ENCODE measurements around the gene RSPH6A. TPM values are rescaled to one million over a fixed set of nuclear protein-coding genes. Genes with fewer than 3 reads are reported as not detected.

Gene RSPH6A
- polyA plus RNA-seq, 3 donors: not detected

GRCh38 chr19:45774765-45775164, 40.3 kb downstream of the RSPH6A start:
- H3K36me3 Mint-ChIP-seq: peaks cover 10 to 18% of the 10 kb centered on the region in 2 donors
- no peak overlapping the region for H3K27ac Mint-ChIP-seq
- 91% methylated on average over 9 of the region's 9 CpGs for WGBS (ENCODE audit: insufficient coverage)
- H3K9me3 ChIP-seq (replicated peaks in 1 of 2; ENCODE audit: control insufficient read depth in 1 of 2, insufficient read depth in 1 of 2, low read length in 2 of 2): peaks cover 12 to 16% of the 10 kb centered on the region in 2 donors
- H3K27me3 ChIP-seq (ENCODE audit: control insufficient read depth in 2 of 2, insufficient read depth in 2 of 2, low read length in 2 of 2): peaks cover 53 to 90% of the 10 kb centered on the region in 2 donors
- H3K79me2 ChIP-seq (ENCODE audit: insufficient read depth, low read length): no peaks in the 10 kb centered on the region
- TF ChIP-seq, protein P1, sequence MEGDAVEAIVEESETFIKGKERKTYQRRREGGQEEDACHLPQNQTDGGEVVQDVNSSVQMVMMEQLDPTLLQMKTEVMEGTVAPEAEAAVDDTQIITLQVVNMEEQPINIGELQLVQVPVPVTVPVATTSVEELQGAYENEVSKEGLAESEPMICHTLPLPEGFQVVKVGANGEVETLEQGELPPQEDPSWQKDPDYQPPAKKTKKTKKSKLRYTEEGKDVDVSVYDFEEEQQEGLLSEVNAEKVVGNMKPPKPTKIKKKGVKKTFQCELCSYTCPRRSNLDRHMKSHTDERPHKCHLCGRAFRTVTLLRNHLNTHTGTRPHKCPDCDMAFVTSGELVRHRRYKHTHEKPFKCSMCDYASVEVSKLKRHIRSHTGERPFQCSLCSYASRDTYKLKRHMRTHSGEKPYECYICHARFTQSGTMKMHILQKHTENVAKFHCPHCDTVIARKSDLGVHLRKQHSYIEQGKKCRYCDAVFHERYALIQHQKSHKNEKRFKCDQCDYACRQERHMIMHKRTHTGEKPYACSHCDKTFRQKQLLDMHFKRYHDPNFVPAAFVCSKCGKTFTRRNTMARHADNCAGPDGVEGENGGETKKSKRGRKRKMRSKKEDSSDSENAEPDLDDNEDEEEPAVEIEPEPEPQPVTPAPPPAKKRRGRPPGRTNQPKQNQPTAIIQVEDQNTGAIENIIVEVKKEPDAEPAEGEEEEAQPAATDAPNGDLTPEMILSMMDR (IDR thresholded peaks at IDR 0.05): no peak
- H3K27me3 Mint-ChIP-seq (ENCODE audit: low read depth in 3 of 3): peaks cover 81 to 100% (median 86%) of the 10 kb centered on the region in 3 donors
- H3K4me3 ChIP-seq (replicated peaks in 1 of 3; ENCODE audit: low read depth in 2 of 3, low read length in 3 of 3): no peak overlapping the region
- H3K4me1 ChIP-seq (ENCODE audit: control insufficient read depth in 1 of 2, insufficient read depth in 2 of 2, low read length in 2 of 2): peaks cover 18 to 23% of the 10 kb centered on the region in 2 donors
- H3K27ac ChIP-seq (ENCODE audit: low read depth in 1 of 2, low read length in 2 of 2): no peak overlapping the region
- H3K9me3 Mint-ChIP-seq: peaks cover 0 to 37% (median 24%) of the 10 kb centered on the region in 7 donors
- no peak overlapping the region for H2AFZ ChIP-seq (ENCODE audit: insufficient read depth, low read depth, low read length, poor library complexity, severe bottlenecking)
- H3K4me2 ChIP-seq (replicated peaks; ENCODE audit: extremely low read depth, low read length, poor library complexity, severe bottlenecking): no peak overlapping the region
- intact Hi-C loops (cut with micrococcal nuclease): no loop called here
- H4K20me1 ChIP-seq (ENCODE audit: insufficient read depth, low read length): peaks cover 71% of the 10 kb centered on the region
- H3K36me3 ChIP-seq (replicated peaks in 1 of 2; ENCODE audit: control insufficient read depth in 1 of 2, insufficient read depth in 2 of 2, low read length in 2 of 2): no peaks in the 10 kb centered on the region
- peaks cover 23% of the 10 kb centered on the region for H3K4me1 Mint-ChIP-seq
- no peak overlapping the region for H3K9ac ChIP-seq (ENCODE audit: insufficient read depth, low read length, poor library complexity, severe bottlenecking)
- peak overlapping the region in 1 of 2 donors; percentile 81 for H3K4me3 Mint-ChIP-seq
- DNase-seq: no peak

- no peak for DNase-seq
- Histone ChIP-seq H3K27ac (ENCODE audit: low read depth in 1 of 2, low read length in 2 of 2) (no peak overlapping the region), H2AFZ (ENCODE audit: insufficient read depth, low read depth, low read length, poor library complexity, severe bottlenecking) (no peak overlapping the region), H3K4me1 (ENCODE audit: control insufficient read depth in 1 of 2, insufficient read depth in 2 of 2, low read length in 2 of 2) (peaks cover 21 to 26% of the 10 kb centered on the region in 2 donors), H3K36me3 (replicated peaks in 1 of 2; ENCODE audit: control insufficient read depth in 1 of 2, insufficient read depth in 2 of 2, low read length in 2 of 2) (no peaks in the 10 kb centered on the region), H3K9me3 (replicated peaks in 1 of 2; ENCODE audit: control insufficient read depth in 1 of 2, insufficient read depth in 1 of 2, low read length in 2 of 2) (peaks cover 6 to 13% of the 10 kb centered on the region in 2 donors), H3K4me3 (replicated peaks in 1 of 3; ENCODE audit: low read depth in 2 of 3, low read length in 3 of 3) (no peak overlapping the region), H3K4me2 (replicated peaks; ENCODE audit: extremely low read depth, low read length, poor library complexity, severe bottlenecking) (no peak overlapping the region), H4K20me1 (ENCODE audit: insufficient read depth, low read length) (peaks cover 62% of the 10 kb centered on the region), H3K27me3 (ENCODE audit: control insufficient read depth in 2 of 2, insufficient read depth in 2 of 2, low read length in 2 of 2) (peaks cover 50 to 87% of the 10 kb centered on the region in 2 donors), H3K9ac (ENCODE audit: insufficient read depth, low read length, poor library complexity, severe bottlenecking) (no peak overlapping the region), H3K79me2 (ENCODE audit: insufficient read depth, low read length) (no peaks in the 10 kb centered on the region)
- H3K27ac Mint-ChIP-seq: no peak overlapping the region
- WGBS (ENCODE audit: insufficient coverage): no CpG with 5 or more reads among the region's 2 CpGs
- peaks cover 20% of the 10 kb centered on the region for H3K4me1 Mint-ChIP-seq
- peaks cover 0 to 29% (median 18%) of the 10 kb centered on the region in 7 donors for H3K9me3 Mint-ChIP-seq
- TF ChIP-seq, protein P1 (IDR thresholded peaks at IDR 0.05): no peak
- H3K27me3 Mint-ChIP-seq (ENCODE audit: low read depth in 3 of 3): peaks cover 75 to 99% (median 81%) of the 10 kb centered on the region in 3 donors
- peak overlapping the region in 1 of 2 donors; percentile 81 for H3K4me3 Mint-ChIP-seq
- intact Hi-C loops (cut with micrococcal nuclease): no loop called here
- H3K36me3 Mint-ChIP-seq: peaks cover 11 to 13% of the 10 kb centered on the region in 2 donors
Measured at GRCh38 chr19:45773384-45773783, 41.7 kb downstream of the RSPH6A start.
